ENCODE measurements around the gene ASAH2.
"Not testable (repeated sequence)": the region's sequence is repeated elsewhere in the genome, so short reads cannot be mapped to it uniquely, and the experiment has no call there.

Gene ASAH2

GRCh38 chr10:50251394-50251793 lies at the start of gene ASAH2:
TSS of gene ASAH2 (minus strand) at chr10:50251516. CDS start at chr10:50248610, 2,906 bp downstream.
- DNase-seq (ENCODE audit: low spot score): no peak

DNA sequence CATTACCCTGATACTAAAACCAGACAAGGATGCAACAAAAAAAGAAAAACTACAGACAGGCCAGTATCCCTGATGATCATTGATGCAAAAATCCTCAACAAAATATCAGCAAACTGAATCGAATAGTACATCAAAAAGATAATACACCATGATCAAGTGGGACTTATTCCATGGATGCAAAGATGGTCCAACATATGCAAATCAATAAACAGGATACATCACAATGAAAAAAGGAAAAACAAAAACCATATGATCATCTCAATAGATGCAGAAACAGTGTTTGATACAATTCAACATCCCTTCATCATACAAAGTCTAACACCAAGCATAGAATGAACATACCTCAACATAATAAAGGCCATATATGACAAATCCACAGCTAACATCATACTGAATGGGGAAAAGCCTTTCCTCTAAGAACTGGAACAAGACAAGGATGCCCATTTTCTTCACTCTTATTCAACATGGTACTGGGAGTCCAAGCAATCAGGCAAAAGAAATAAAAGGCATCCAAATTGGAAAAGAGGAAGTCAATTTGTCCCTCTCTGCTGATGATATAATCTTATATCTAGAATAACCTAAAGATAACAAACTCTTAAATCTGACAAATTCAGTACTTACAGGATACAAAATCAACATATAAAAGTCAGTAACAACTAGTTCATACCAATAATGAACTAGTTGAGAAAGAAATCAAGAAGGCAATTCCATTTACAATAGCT lies 48.8 kb upstream of the ASAH2 start:
- no peak for DNase-seq (ENCODE audit: low spot score)

DNA sequence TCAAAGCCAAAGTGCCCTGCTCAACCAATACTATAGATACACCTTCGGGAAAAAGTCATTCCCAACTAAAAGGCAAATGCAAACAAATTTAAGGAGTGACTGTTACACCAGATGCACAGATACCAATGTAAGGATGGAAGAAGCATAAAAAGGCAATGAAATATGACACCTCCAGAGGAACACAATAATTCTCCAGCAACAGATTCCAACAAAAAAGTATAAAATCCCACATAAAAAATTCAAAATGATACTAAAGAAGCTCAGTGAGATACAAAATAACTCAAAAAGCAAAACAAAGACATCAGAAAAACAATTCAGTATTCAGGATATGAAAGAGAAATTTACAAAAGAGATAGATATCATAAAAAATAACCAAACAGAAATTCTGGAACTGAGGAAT lies 44.1 kb upstream of the ASAH2 start:
- no peak for DNase-seq (ENCODE audit: low spot score)

DNA sequence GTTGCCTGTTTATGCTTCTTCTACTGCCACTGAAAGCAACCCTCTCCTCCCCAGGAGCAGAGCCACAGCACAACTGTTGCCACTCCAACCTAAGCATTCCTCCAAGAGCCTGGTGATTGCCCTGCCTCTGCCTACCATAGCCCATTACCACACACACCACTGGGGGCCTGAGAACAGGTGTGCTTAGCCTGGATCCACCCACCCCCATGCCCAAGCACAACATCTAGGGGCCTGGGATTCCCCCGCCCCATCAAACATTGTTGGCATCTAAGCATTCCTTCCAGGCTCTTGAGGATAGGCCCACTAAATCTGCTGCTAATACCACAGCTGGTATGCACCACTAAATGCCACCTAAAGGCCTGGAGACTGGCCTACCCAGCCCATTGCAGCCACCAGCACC lies 43.3 kb upstream of the ASAH2 start:
- DNase-seq (ENCODE audit: low spot score): no peak

DNA sequence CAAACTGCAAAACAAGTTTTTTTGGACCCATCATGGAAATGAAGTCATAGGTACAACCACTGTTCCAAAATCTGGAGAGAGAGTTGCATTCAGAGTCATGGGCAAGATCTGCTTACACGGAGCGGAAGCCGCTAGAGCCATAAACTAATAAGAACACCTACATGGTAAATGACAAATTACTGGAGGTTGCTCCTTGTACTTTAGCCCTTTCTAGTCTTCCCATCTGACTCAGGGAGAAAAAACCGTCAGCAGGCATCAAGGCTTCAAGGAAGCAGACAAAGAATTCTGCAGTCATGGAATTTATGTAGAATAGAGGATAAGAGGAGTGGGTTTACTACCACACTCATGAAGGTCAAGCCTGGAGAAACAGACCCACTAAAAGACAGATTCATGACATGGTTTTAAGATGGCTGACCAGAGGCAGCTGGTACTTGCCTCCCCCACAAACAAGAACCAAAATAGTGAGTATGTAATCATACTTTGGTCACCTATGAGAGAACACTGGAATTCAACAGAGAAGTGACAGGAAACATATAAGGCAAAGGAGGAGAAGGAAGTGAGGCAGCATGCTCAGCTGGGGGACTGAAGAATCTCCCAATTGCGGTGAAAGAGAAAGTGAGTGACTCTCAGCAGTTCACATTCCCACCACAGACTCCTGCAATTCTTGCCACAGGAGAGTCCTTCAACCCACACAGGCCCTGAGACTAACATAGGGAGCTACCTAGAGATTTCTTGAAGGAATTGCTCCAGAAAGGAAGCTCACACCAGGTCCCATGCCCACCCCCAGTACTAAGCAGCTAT lies 42.4 kb upstream of the ASAH2 start:
- no peak for DNase-seq (ENCODE audit: low spot score)

DNA sequence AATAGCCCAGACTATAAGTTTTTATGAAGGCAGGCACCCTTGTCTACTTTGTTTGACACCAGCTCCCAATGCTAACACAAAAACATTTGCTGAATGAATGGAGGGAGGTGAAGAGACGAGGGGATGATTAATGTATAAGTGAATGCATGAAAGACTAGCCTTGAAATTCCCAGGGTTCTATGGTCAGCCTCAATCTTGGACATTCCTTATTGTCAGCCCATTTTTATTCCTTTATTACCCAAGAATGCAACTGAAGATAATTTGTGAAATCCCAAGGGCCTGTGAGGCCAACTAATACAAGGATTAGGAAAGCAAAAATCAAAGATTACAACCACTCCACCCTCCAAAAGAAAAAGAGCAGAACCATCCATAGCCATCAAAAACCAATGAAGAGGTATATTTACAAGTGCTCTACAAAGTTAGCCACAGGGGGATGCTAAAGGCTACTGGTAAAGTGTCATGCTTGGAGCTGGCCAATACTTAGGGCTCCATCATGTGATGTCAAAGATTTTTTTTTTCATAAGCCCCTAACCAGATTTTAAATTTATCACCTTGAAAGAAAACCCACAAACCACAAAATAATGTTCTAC lies 40.0 kb upstream of the ASAH2 start:
- no peak for DNase-seq (ENCODE audit: low spot score)

- no peak for DNase-seq (ENCODE audit: low spot score)
These were observed 37.9 kb upstream of the ASAH2 start for GRCh38 chr10:50289196-50289595.

- DNase-seq (ENCODE audit: low spot score): no peak
These were observed 35.9 kb upstream of the ASAH2 start for GRCh38 chr10:50286996-50287803.

GRCh38 chr10:50286517-50286916 lies 35.2 kb upstream of the ASAH2 start:
- DNase-seq (ENCODE audit: low spot score): no peak

DNA sequence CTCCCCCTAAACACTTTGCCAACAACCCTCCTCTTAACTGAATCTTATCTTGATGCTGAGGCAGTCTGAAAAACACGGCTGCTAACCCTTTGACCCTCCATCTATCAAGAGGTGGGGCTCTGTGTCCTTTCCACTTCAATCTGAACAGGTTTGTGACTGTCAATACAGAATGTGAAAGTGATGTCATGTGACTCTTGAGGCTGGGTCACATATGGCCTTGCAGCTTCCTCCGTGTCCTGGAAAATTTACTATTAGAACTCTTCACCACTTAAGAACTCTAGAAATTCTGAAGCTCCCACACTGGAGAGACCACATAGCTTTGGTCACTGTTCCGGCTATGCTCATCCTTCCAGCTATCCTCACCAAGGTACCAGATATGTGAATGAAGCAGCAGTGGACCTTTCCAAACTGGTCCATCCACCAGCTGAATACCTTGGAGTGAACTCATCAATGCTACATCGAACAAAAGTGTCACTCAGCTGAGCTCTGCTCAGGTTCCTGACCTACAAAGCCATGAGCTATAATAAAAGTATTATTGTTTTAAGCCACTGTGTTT lies 30.7 kb upstream of the ASAH2 start:
- no peak for DNase-seq (ENCODE audit: low spot score)

DNA sequence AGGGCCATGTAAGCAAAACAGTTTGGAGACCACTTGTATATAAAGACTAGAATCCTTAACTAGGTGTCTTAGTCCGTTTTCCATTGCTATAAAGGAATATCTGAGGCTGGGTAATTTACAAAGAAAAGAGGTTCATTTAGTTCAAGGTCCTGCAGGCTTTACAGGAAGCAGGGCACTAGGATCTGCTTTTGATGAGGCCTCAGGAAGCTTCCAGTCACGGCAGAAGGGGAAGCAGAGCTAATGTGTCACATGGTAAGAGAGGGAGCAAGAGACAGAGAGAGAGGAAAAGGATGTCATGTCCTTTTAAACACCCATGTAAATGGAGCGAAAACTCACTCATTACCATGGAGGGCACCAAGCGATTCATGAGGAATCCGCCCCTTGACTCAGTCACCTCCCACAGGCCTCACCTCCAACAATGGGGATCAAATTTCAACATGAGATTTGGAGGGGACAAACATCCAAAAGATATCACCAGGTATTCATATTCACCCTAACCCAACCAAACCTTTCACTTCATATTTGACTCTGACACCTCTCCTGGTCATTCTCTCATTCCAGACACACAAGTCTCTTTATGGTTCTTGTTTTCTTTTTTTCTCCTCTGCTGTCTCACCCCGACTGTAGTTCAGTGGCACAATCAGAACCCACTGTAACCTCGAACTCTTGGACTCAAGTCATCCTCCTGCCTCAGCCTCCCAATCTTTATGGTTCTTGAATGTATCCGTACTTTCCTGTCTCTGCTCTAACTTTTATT lies 30.1 kb upstream of the ASAH2 start:
- DNase-seq (ENCODE audit: low spot score): no peak

DNA sequence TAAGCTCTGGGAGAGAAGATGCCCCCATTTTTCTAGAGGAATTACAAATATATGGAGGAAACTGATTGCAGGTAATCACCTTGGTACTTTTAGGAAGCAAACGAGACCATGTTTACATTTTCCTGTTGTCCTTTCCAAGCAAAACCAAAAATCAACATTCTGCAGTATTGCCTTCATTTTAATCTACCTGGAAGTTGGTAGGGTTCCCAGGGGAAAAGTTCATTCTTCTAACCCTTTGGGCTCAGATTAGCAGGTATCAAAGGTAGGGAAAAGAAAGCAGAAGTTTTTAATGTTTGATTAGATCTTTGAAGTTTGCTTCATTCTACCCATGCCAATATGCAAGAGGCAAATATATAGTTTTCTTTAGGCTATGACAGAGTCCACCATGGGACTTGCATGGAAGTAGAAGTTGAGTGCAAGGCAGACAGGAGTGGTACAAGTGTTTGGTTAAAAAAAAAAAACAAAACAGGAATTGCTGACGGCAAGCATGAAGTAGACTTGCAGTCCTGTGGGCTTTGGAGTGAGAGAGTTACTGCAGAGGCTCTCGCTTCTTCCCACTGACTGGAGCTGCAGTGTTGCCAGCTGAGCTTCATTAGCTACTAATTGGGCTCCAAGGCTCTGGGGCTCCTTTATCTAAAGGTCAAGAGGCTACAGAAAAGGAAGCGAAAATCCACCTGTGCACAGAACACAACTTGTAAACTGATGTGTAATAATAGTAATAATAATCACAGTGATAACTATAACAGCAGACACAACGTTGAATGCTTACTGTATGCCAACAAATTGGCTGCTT lies 28.9 kb upstream of the ASAH2 start:
- no peak for DNase-seq (ENCODE audit: low spot score)

DNA sequence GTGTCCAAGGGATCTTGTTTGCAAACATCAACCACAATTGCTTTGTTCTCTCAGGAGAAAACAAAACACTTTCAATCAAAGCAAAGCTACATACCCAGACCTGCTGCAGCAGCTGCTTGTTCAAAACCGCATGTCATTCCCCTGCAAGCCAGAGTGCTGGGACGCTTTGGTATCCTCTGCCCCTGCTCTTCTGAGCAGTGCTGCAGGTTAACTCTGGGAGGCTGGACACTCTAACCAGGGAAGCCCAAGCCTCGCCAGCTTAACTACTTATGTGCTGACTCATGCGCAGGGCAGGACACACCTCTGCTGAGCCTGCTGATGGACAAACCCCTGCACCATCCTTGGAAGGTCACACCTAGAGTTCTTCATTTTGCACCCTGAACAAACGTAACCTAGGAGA lies 28.2 kb upstream of the ASAH2 start:
- peak; percentile 79 for DNase-seq (ENCODE audit: low spot score)

DNA sequence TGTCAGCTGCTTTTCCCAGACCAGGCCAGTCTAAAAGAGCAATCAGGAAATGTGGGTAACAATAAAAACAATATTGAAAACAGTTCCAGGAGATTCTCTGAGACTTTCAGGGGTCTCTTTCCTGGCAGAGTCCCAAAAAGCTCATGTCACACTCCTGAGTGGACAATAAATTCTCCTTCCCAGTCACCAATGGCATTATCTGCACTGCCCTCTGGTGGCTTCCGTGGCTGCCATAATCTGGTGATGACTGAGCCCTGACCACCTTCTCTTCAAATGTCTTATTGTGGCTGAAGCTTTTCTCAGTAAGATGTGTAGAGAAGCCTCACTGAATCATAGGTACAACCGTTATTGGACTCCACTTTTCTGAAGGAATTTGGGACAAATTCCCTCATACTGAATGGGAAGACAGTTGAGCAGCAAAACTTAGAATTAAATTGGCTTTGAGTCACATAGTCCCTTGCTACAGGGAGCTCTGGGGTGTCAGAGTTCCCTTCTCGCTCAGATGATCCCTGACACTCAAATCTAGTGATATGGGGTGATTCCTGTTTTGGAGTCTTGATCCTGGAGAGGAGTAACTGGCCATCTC lies 24.4 kb upstream of the ASAH2 start:
- DNase-seq (ENCODE audit: low spot score): peak; percentile 22

- DNase-seq (ENCODE audit: low spot score): no peak
These were observed 21.2 kb upstream of the ASAH2 start for GRCh38 chr10:50272531-50272930.

- no peak for DNase-seq (ENCODE audit: low spot score)
These were observed 20.4 kb upstream of the ASAH2 start for GRCh38 chr10:50271564-50272250.

DNA sequence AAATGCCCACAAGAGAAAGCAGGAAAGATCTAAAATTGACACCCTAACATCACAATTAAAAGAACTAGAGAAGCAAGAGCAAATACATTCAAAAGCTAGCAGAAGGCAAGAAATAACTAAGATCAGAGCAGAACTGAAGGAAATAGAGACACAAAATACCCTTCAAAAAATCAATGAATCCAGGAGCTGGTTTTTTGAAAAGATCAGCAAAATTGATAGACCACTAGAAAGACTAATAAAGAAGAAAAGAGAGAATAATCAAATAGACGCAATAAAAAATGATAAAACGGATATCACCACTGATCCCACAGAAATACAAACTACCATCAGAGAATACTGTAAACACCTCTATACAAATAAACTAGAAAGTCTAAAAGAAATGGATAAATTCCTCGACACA lies 16.6 kb upstream of the ASAH2 start:
- not testable (repeated sequence) for DNase-seq (ENCODE audit: low spot score)

DNA sequence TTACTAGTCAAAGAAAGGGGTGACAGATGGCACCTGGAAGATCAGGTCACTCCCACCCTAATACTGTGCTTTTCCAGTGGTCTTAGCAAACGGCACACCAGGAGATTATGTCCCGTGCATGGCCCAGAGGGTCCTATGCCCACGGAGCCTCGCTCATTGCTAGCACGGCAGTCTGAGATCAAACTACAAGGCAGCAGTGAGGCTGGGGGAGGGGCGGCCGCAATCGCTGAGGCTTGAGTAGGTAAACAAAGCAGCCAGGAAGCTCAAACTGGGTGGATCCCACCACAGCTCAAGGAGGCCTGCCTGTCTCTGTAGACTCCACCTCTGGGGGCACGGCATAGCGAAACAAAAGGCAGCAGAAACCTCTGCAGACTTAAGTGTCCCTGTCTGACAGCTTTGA lies 11.3 kb upstream of the ASAH2 start:
- not testable (repeated sequence) for DNase-seq (ENCODE audit: low spot score)

DNA sequence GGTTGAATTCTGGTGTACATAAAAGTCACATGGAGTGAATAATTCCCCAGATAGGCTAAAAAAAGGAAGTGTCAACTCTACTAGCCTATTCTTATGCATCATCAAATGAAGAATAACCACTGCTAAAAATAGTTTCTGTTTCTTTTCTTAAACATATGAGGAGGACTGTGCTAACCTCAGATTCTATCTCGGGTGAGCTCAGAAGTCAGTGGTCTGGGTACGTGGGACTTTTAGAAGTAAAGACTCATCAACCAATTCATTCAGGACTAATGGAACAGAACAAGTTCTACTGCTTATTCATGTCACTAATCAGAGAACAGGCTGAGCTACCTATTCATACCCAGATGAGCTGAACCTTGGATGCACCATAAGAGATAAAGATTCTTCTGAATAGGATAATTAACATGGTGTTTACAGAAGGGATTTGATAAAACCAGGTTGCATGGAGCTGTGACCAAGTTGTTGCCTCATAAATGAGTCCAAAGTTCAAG lies 9.5 kb upstream of the ASAH2 start:
- DNase-seq (ENCODE audit: low spot score): no peak

Data from SW480 (cell line).